Loucy (cell line): ENCODE measurements around the gene ENOX1.

ENCODE experiments used
- H2AFZ ChIP-seq: fragments of 200-600 bp; sonication (generic); 2 replicates; pipeline ENCODE4 v1.6.0; 2016; ENCODE audit warnings: antibody characterized with exemption, mild to moderate bottlenecking, low read length, moderate library complexity
- H3F3A ChIP-seq: fragments of 200-600 bp; 2 replicates; pipeline ENCODE4 v1.6.0; 2016; ENCODE audit warnings: antibody characterized with exemption, low read depth, mild to moderate bottlenecking
- H3K27me3 ChIP-seq: fragments of 200-600 bp; sonication (generic); 2 replicates; pipeline ENCODE4 v1.6.1; 2014; ENCODE audit warnings: low read length, mild to moderate bottlenecking; ENCODE audit not compliant: insufficient read depth, poor library complexity, severe bottlenecking
- H3K36me3 ChIP-seq: fragments of 200-600 bp; sonication (generic); 2 replicates; pipeline ENCODE4 v1.6.1; 2016; ENCODE audit warnings: low read length; ENCODE audit not compliant: insufficient read depth
- H3K4me1 ChIP-seq: fragments of 200-600 bp; sonication (generic); 2 replicates; pipeline ENCODE4 v1.5.1; 2014; ENCODE audit warnings: low read length, mild to moderate bottlenecking; ENCODE audit not compliant: insufficient read depth, poor library complexity, severe bottlenecking
- H3K4me2 ChIP-seq: fragments of 200-600 bp; sonication (generic); 2 replicates; pipeline ENCODE4 v1.6.0; 2014; ENCODE audit warnings: antibody characterized with exemption, low read length, low read depth, mild to moderate bottlenecking; ENCODE audit not compliant: poor library complexity, severe bottlenecking
- H3K4me3 ChIP-seq: fragments of 200-600 bp; sonication (generic); 2 replicates; pipeline ENCODE4 v1.5.1; 2014; ENCODE audit warnings: low read length, mild to moderate bottlenecking, mixed read lengths; ENCODE audit not compliant: poor library complexity, severe bottlenecking
- H3K79me2 ChIP-seq: fragments of 200-600 bp; sonication (generic); 2 replicates; pipeline ENCODE4 v1.6.1; 2014; ENCODE audit warnings: low read length; ENCODE audit not compliant: insufficient read depth
- H3K9ac ChIP-seq: fragments of 200-600 bp; sonication (generic); 2 replicates; pipeline ENCODE4 v1.6.0; 2014; ENCODE audit warnings: mild to moderate bottlenecking, low read depth, low read length, moderate library complexity; ENCODE audit not compliant: poor library complexity, severe bottlenecking
- H3K9me2 ChIP-seq: fragments of 200-600 bp; sonication (generic); replicated peaks from 2 replicates; pipeline ENCODE4 v1.6.1; 2016; ENCODE audit warnings: low read depth, low read length, mixed read lengths
- H3K9me3 ChIP-seq: fragments of 200-600 bp; sonication (generic); 2 replicates; pipeline ENCODE4 v1.6.1; 2014; ENCODE audit warnings: mild to moderate bottlenecking, antibody characterized with exemption, low read length, low read depth; ENCODE audit not compliant: insufficient read depth
- H4K20me1 ChIP-seq: fragments of 200-600 bp; sonication (generic); 2 replicates; pipeline ENCODE4 v1.6.0; 2014; ENCODE audit warnings: antibody characterized with exemption, low read length, mild to moderate bottlenecking; ENCODE audit not compliant: insufficient read depth, poor library complexity, severe bottlenecking
- EZH2phosphoT487 ChIP-seq: fragments of 200-600 bp; IDR thresholded peaks from 2 replicates; pipeline ENCODE4 v1.6.1; 2018; ENCODE audit warnings: antibody characterized with exemption, mild to moderate bottlenecking, moderate library complexity, borderline replicate concordance
- TF ChIP-seq, protein P1 (sequence below): fragments of 200-600 bp; sonication (generic); conservative IDR thresholded peaks from 2 replicates; pipeline ENCODE4 v1.5.1; 2014; ENCODE audit warnings: mild to moderate bottlenecking, antibody characterized with exemption, low read length

The ENOX1 gene

DNA sequence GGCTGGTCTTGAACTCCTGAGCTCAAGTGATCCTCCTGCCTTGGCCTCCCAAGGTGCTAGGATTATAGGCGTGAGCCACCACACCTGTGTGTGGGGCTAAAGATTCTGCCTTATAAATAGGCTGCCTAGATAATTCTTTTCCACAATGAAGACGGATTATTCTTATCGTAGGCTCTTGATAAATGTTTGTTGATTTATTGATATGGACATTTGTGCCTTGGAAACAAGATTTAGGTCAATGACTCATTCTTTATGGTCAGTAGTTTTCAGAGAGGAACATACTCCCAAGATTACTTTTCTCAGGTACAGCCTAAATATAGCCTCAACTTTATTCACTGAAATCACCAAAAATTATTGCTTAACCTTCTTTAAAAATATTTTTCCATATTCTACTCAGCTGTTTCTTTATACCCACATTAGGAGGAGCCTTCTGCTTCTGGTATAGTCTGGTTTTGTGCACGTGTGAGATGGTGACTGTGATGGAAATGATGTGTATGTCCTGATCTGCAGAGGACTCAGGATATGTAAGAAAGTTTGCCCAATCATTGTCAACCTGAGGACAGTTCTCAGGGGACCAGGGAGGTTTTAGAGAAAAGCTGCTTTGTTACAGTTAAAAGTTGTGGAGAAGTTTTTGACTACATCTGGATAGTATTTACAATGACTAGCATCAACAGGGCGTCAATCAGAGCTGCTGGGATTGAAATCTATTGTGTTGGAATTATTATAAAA is 554.5 kb downstream of the ENOX1 start:
- H3K4me1 ChIP-seq = peaks cover 8% of the 10 kb centered on the region

GRCh38 chr13:43230989-43231388 is 555.8 kb downstream of the ENOX1 start:
- Histone ChIP-seq H3K4me2 (no peak overlapping the region), H3K79me2 (no peaks in the 10 kb centered on the region), H3K9me3 (no peaks in the 10 kb centered on the region), H3K4me1 (peaks cover 8% of the 10 kb centered on the region), H3F3A (no peaks in the 10 kb centered on the region), H2AFZ (no peak overlapping the region), H4K20me1 (no peaks in the 10 kb centered on the region), H3K9ac (no peak overlapping the region), H3K4me3 (no peak overlapping the region), H3K27me3 (no peaks in the 10 kb centered on the region), H3K36me3 (no peaks in the 10 kb centered on the region), H3K9me2 (no peaks in the 10 kb centered on the region)
- TF ChIP-seq EZH2phosphoT487 = no peak
- TF ChIP-seq, protein P1, sequence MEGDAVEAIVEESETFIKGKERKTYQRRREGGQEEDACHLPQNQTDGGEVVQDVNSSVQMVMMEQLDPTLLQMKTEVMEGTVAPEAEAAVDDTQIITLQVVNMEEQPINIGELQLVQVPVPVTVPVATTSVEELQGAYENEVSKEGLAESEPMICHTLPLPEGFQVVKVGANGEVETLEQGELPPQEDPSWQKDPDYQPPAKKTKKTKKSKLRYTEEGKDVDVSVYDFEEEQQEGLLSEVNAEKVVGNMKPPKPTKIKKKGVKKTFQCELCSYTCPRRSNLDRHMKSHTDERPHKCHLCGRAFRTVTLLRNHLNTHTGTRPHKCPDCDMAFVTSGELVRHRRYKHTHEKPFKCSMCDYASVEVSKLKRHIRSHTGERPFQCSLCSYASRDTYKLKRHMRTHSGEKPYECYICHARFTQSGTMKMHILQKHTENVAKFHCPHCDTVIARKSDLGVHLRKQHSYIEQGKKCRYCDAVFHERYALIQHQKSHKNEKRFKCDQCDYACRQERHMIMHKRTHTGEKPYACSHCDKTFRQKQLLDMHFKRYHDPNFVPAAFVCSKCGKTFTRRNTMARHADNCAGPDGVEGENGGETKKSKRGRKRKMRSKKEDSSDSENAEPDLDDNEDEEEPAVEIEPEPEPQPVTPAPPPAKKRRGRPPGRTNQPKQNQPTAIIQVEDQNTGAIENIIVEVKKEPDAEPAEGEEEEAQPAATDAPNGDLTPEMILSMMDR = no peak

More for the DNA sequence above, 554.5 kb downstream of the ENOX1 start:
- no peaks in the 10 kb centered on the region for H3K9me3 ChIP-seq
- H4K20me1 ChIP-seq = no peaks in the 10 kb centered on the region
- H3K9ac ChIP-seq = no peak overlapping the region
- TF ChIP-seq EZH2phosphoT487 = no peak
- TF ChIP-seq, protein P1 = no peak
- no peaks in the 10 kb centered on the region for H3K9me2 ChIP-seq
- H3K4me3 ChIP-seq = no peak overlapping the region
- H3K79me2 ChIP-seq = no peaks in the 10 kb centered on the region
- H3K4me2 ChIP-seq = no peak overlapping the region
- no peaks in the 10 kb centered on the region for H3F3A ChIP-seq
- no peaks in the 10 kb centered on the region for H3K36me3 ChIP-seq
- H3K27me3 ChIP-seq = no peaks in the 10 kb centered on the region
- H2AFZ ChIP-seq = no peak overlapping the region

DNA sequence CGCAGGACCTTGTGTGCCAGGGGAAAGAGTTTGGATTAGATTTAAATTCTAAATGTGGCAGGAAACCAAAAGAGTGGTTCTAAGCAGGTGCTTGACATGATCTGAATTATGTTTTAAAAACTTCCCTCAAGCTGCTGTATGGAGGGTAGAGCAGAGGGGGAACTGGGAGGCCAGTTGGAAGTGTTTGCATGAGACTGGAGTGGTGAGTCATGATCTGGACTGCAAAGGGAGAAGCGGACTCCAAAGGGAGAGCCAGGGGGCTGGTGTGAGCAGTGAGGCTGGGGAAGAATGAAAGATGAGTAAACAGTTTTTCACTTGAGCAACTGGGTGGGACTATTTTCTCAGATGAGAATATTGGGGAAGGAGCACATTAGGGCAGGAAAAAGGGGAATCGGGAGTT is 557.3 kb downstream of the ENOX1 start:
- H3K9ac ChIP-seq = no peak overlapping the region
- H3F3A ChIP-seq = no peaks in the 10 kb centered on the region
- peaks cover 8% of the 10 kb centered on the region for H3K4me1 ChIP-seq
- TF ChIP-seq, protein P1 = no peak
- TF ChIP-seq EZH2phosphoT487 = no peak
- H3K79me2 ChIP-seq = no peaks in the 10 kb centered on the region
- H3K4me3 ChIP-seq = no peak overlapping the region
- H4K20me1 ChIP-seq = no peaks in the 10 kb centered on the region
- H3K9me3 ChIP-seq = no peaks in the 10 kb centered on the region
- no peaks in the 10 kb centered on the region for H3K36me3 ChIP-seq
- no peaks in the 10 kb centered on the region for H3K27me3 ChIP-seq
- no peak overlapping the region for H2AFZ ChIP-seq
- no peak overlapping the region for H3K4me2 ChIP-seq
- no peaks in the 10 kb centered on the region for H3K9me2 ChIP-seq
